Muscle of leg (tissue), 11 donors: ENCODE measurements around the gene CCDC124. TPM values are rescaled to one million over a fixed set of nuclear protein-coding genes. Genes with fewer than 3 reads are reported as not detected.
"Not testable (repeated sequence)": the region's sequence is repeated elsewhere in the genome, so short reads cannot be mapped to it uniquely, and the experiment has no call there.

ENCODE experiments used
- DNase-seq: peaks from one replicate; pipeline ENCODE4 v3.0.0; 2013
- H3K27ac ChIP-seq: one replicate; pipeline ENCODE4 v1.5.1; 2013; ENCODE audit warnings: mild to moderate bottlenecking, low read length, control low read depth
- H3K27me3 ChIP-seq: one replicate; pipeline ENCODE4 v1.6.1; 2013; ENCODE audit warnings: low read length; ENCODE audit not compliant: control insufficient read depth, insufficient read depth
- H3K36me3 ChIP-seq: one replicate; pipeline ENCODE4 v1.6.1; 2013; ENCODE audit warnings: low read length; ENCODE audit not compliant: control insufficient read depth, insufficient read depth
- H3K4me1 ChIP-seq: one replicate; pipeline ENCODE4 v1.6.1; 2013; ENCODE audit warnings: low read length; ENCODE audit not compliant: control insufficient read depth, insufficient read depth
- H3K4me3 ChIP-seq: one replicate; pipeline ENCODE4 v1.5.1; 2013; ENCODE audit warnings: low read length, control low read depth
- H3K9me3 ChIP-seq: replicated peaks from 2 replicates; pipeline ENCODE4 v1.6.1; 2013; ENCODE audit warnings: low read depth, low read length; ENCODE audit not compliant: control insufficient read depth
- WGBS: methylation state at CpG from one replicate; pipeline ENCODE4 v1.1.5; 2013; ENCODE audit warnings: missing lambda C conversion rate; ENCODE audit not compliant: insufficient coverage; 5-methylcytosine and 5-hydroxymethylcytosine counted together
- polyA plus RNA-seq, 8 donors: library from polyadenylated mRNA; unstranded; fragments of 120-200 nt; gene quantifications; one replicate each; pipeline versions ENCODE4 v1.2.1 to v1.2.3, GENCODE V29; 2013; ENCODE audit warnings: inconsistent platforms in 1 of 8, low replicate concordance in 1 of 8; ENCODE audit not compliant: insufficient read length in 8 of 8, insufficient read depth in 1 of 8
- total RNA-seq: library from RNA; stranded (reverse); fragments of 120-200 nt; gene quantifications from one replicate; pipeline ENCODE4 v1.2.4, GENCODE V29; 2013

The CCDC124 gene
- total and polyA plus RNA-seq, 9 donors: 16.4 to 78.0 (median 68.9) TPM

GRCh38 chr19:17982430-17982829 is 49.6 kb downstream of the CCDC124 start:
- WGBS: 79% methylated on average over 22 of the region's 22 CpGs

GRCh38 chr19:17985037-17985818 is 52.4 kb downstream of the CCDC124 start:
- Histone ChIP-seq H3K9me3 (no peaks in the 10 kb centered on the region), H3K4me3 (no peak overlapping the region), H3K36me3 (no peaks in the 10 kb centered on the region), H3K27me3 (no peaks in the 10 kb centered on the region), H3K4me1 (no peaks in the 10 kb centered on the region), H3K27ac (no peak overlapping the region)
- 58% methylated on average over 6 of the region's 17 CpGs for WGBS
- DNase-seq: no peak

More at GRCh38 chr19:17982430-17982829, 49.6 kb downstream of the CCDC124 start:
- H3K9me3 ChIP-seq: no peaks in the 10 kb centered on the region
- H3K4me3 ChIP-seq: no peak overlapping the region
- H3K27me3 ChIP-seq: no peaks in the 10 kb centered on the region
- H3K4me1 ChIP-seq: no peaks in the 10 kb centered on the region
- no peak for DNase-seq
- no peaks in the 10 kb centered on the region for H3K36me3 ChIP-seq
- no peak overlapping the region for H3K27ac ChIP-seq

DNA sequence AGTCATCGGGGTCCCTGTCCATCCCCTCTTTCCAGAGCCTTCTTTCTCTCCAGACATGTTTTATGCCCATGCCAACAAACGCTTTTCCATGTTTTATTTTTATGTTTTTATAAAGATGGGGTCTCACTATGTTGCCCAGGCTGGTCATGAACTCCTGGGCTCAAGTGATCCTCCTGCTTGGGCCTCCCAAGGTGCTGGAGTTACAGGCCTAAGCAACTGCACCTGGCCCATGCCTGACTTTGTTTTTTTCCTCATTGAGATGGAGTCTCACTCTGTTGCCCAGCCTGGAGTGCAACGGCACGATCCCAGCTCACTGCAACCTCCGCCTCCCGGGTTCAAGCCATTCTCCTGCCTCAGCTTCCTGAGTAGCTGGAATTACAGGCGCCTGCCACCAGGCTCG is 53.8 kb downstream of the CCDC124 start:
- WGBS: 62% methylated on average over 4 of the region's 8 CpGs
- H3K27me3 ChIP-seq, H3K4me1 ChIP-seq, H3K4me3 ChIP-seq, H3K27ac ChIP-seq, DNase-seq, H3K36me3 ChIP-seq, H3K9me3 ChIP-seq: not testable (repeated sequence)

DNA sequence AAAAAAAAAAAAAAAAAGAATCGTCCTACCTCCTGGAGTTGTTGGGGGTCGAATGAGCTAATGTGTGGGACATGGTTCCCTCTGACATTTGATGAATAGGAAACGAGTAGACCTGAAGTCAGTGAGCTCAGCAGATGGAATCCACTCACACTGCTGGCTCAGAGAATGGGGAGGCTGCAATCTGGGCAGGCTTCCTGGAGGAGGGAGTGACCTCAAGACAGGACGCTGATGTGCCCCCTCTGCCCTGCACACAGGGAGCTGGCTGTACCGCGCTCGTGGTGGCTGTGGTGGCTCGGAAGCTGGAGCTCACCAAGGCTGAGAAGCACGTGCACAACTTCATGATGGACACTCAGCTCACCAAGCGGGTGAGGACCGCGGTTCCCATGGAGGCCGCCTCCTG is 55.3 kb downstream of the CCDC124 start:
- no peak for DNase-seq
- Histone ChIP-seq H3K4me1 (no peaks in the 10 kb centered on the region), H3K27me3 (no peaks in the 10 kb centered on the region), H3K27ac (no peak overlapping the region), H3K9me3 (no peaks in the 10 kb centered on the region), H3K4me3 (no peak overlapping the region), H3K36me3 (no peaks in the 10 kb centered on the region)
- WGBS: 91% methylated on average over 12 of the region's 13 CpGs

DNA sequence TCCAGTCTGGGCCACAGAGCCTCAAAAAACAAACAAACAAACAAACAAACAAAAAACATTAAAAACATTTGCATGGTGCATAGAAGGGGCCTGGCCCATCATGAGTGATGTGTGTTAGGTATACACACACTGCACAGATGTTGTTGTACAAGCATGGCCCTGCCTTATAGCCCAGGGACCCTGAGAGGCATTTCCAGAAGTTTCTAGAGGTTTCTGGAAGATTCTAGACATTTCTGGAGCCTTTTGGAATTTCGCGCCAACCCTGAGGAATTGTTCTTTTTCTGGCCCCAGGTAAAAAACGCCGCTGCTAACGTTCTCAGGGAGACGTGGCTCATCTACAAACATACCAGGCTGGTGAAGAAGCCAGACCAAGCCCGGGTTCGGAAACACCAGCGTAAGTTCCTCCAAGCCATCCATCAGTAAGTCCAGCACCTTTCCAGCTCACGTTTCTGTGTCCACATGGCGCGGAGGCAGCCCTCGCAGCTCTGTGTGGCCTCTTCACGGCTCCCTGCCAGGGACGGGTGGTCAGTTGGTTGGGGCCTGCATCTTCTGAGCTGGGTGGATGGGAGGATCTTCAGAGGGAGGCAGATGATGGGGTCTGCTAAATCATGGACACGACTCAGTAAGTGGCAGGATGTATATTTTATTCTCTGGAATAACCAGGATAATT is 56.7 kb downstream of the CCDC124 start:
- Histone ChIP-seq H3K27me3 (no peaks in the 10 kb centered on the region), H3K27ac (no peak overlapping the region), H3K36me3 (no peaks in the 10 kb centered on the region), H3K9me3 (no peaks in the 10 kb centered on the region), H3K4me3 (no peak overlapping the region), H3K4me1 (no peaks in the 10 kb centered on the region)
- WGBS: 93% methylated on average over 14 of the region's 16 CpGs
- DNase-seq: no peak

DNA sequence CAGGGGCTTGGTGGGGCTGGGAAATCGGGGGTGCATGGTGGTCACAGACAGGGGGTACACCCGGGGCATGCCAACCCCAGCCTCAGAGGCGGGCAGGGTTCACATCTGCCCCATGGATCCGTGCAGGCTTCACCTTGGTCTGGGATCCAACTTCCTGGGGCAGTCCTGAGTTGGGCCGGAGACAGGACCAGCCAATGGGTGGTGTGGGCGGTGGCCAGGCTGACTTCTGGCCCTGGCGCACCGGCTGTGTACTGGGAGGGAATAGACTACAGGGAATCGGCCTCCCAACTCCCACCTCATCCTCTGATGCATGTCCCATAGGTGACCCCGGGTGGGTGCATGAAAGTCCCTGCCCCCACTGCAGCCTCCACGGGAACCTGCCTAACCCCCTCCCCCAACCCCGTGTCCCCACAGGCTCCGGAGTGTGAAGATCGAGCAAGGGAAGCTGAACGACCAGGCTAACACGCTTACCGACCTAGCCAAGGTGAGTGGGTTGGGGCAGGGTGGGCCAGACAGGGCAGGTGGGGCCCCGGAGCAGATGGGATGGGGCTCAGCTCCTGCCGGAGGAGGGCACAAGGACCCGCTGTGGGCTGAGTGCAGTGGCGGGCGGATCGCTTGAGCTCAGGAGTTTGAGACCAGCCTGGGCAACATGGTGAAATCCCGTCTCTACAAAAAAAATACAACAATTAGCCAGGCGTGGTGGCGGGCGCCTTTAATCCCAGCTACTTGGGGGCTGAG is 60.4 kb downstream of the CCDC124 start:
- H3K36me3 ChIP-seq: no peaks in the 10 kb centered on the region
- H3K4me3 ChIP-seq: no peak overlapping the region
- no peak for DNase-seq
- WGBS: 86% methylated on average over 9 of the region's 27 CpGs
- H3K9me3 ChIP-seq: no peaks in the 10 kb centered on the region
- no peak overlapping the region for H3K27ac ChIP-seq
- no peaks in the 10 kb centered on the region for H3K4me1 ChIP-seq
- H3K27me3 ChIP-seq: peaks cover 2% of the 10 kb centered on the region

Other genes starting within 250 kb of the CCDC124 start
- 0.09 TPM for gene UNC13A, start 244.7 kb upstream of the CCDC124 start, total RNA-seq
- gene UNC13A, start 244.7 kb upstream of the CCDC124 start, polyA plus RNA-seq: under 1 TPM; 0.05 to 0.27 (median 0.10) TPM
- gene MAP1S, start 213.5 kb upstream of the CCDC124 start, total RNA-seq: 14.1 TPM
- 10 to 100 TPM; 22.1 to 51.6 (median 34.1) TPM for gene MAP1S, start 213.5 kb upstream of the CCDC124 start, polyA plus RNA-seq
- gene FCHO1, start 181.5 kb upstream of the CCDC124 start, total RNA-seq: 0.53 TPM
- gene FCHO1, start 181.5 kb upstream of the CCDC124 start, polyA plus RNA-seq: 1 to 10 TPM in 1 of 8 donors, under 1 TPM in 7; 0.38 to 1.3 (median 0.76) TPM
- gene B3GNT3, start 137.9 kb upstream of the CCDC124 start, total RNA-seq: 0.04 TPM
- gene B3GNT3, start 137.9 kb upstream of the CCDC124 start, polyA plus RNA-seq: 1 to 10 TPM in 1 of 8 donors, under 1 TPM in 4, not detected in 3; 0.11 to 3.5 (median 0.64) TPM
- gene INSL3, start 111.5 kb upstream of the CCDC124 start, total RNA-seq: not detected
- gene INSL3, start 111.5 kb upstream of the CCDC124 start, polyA plus RNA-seq: not detected
- 1.5 TPM for gene JAK3, start 85.0 kb upstream of the CCDC124 start, total RNA-seq
- 1 to 10 TPM; 1.3 to 2.7 (median 2.2) TPM for gene JAK3, start 85.0 kb upstream of the CCDC124 start, polyA plus RNA-seq
- 2,929 TPM for gene RPL18A, start 73.1 kb upstream of the CCDC124 start, total RNA-seq
- gene RPL18A, start 73.1 kb upstream of the CCDC124 start, polyA plus RNA-seq: 1,000 to 10,000 TPM; 2,380 to 3,065 (median 2,779) TPM
- gene SLC5A5, start 61.1 kb upstream of the CCDC124 start, total RNA-seq: not detected
- gene SLC5A5, start 61.1 kb upstream of the CCDC124 start, polyA plus RNA-seq: under 1 TPM in 4 of 8 donors, not detected in 4; 0.04 to 0.07 (median 0.05) TPM
- gene KCNN1, start 34.1 kb downstream of the CCDC124 start, total RNA-seq: 1.2 TPM
- 1 to 10 TPM in 7 of 8 donors, under 1 TPM in 1; 0.65 to 2.5 (median 1.4) TPM for gene KCNN1, start 34.1 kb downstream of the CCDC124 start, polyA plus RNA-seq
- 4.9 TPM for gene ARRDC2, start 75.2 kb downstream of the CCDC124 start, total RNA-seq
- 1 to 10 TPM; 3.4 to 6.7 (median 4.4) TPM for gene ARRDC2, start 75.2 kb downstream of the CCDC124 start, polyA plus RNA-seq
- gene IL12RB1, start 153.9 kb downstream of the CCDC124 start, total RNA-seq: 0.22 TPM
- gene IL12RB1, start 153.9 kb downstream of the CCDC124 start, polyA plus RNA-seq: under 1 TPM; 0.15 to 0.71 (median 0.32) TPM
- gene MAST3, start 164.8 kb downstream of the CCDC124 start, total RNA-seq: 3.4 TPM
- gene MAST3, start 164.8 kb downstream of the CCDC124 start, polyA plus RNA-seq: 10 to 100 TPM in 2 of 8 donors, 1 to 10 TPM in 6; 3.9 to 12.2 (median 8.3) TPM
- 25.0 TPM for gene PIK3R2, start 220.1 kb downstream of the CCDC124 start, total RNA-seq
- gene PIK3R2, start 220.1 kb downstream of the CCDC124 start, polyA plus RNA-seq: 10 to 100 TPM; 43.7 to 74.7 (median 51.4) TPM
- 4.6 TPM for gene IFI30, start 240.8 kb downstream of the CCDC124 start, total RNA-seq
- gene IFI30, start 240.8 kb downstream of the CCDC124 start, polyA plus RNA-seq: 1 to 10 TPM in 2 of 8 donors, under 1 TPM in 4, not detected in 2; 0.17 to 5.0 (median 0.51) TPM